AG04449 (cell line): ENCODE results near the gene RNLS.

Experiments
- CTCF ChIA-PET: fragments of 350-600 bp; formaldehyde crosslinking; extraction: SDS; loops from one replicate; lab custom pipeline; 2021; ENCODE audit warnings: antibody characterized with exemption; lab: Yijun Ruan, JAX
- POLR2A ChIA-PET: fragments of 400-600, 350-600 bp; formaldehyde crosslinking; extraction: SDS; loops from one replicate; lab custom pipeline; 2020; ENCODE audit warnings: antibody characterized with exemption, inconsistent platforms; lab: Yijun Ruan, JAX
- DNase-seq: peaks from one replicate; pipeline ENCODE4 v3.0.0-alpha.2; 2010; ENCODE audit warnings: low read depth, low spot score
- H3K4me3 ChIP-seq: 2 replicates; pipeline ENCODE4 v1.5.1; 2011; ENCODE audit warnings: low read depth, mild to moderate bottlenecking, control low read depth, low read length
- TF ChIP-seq, protein P1 (sequence below): IDR thresholded peaks from one replicate; pipeline ENCODE4 v1.5.1; 2011; ENCODE audit warnings: mild to moderate bottlenecking, moderate library complexity, low read length, control low read depth, inconsistent platforms; ENCODE audit not compliant: insufficient read depth; ENCODE audit errors: missing control alignments

RNLS gene

DNA sequence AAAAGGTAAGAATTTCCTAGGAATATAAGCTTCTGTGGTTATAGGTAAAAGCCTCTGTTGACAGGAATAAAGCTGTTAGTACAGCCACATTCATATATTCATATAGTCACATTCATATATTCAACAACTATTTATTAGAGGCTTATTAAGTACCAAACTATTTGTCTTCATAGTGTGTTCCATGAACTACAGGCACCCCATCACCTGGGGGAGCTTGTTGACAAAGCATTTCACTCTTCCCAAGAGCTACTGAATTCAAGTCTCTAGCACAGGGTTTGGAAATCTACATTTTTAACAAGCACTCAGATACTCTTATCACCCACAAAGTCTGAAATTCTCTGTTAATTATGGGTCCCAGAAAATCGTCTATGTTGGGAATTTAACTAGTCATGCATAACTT is 110.6 kb downstream of the RNLS start:
- CTCF ChIA-PET, result no interaction called here
- TF ChIP-seq, protein P1, sequence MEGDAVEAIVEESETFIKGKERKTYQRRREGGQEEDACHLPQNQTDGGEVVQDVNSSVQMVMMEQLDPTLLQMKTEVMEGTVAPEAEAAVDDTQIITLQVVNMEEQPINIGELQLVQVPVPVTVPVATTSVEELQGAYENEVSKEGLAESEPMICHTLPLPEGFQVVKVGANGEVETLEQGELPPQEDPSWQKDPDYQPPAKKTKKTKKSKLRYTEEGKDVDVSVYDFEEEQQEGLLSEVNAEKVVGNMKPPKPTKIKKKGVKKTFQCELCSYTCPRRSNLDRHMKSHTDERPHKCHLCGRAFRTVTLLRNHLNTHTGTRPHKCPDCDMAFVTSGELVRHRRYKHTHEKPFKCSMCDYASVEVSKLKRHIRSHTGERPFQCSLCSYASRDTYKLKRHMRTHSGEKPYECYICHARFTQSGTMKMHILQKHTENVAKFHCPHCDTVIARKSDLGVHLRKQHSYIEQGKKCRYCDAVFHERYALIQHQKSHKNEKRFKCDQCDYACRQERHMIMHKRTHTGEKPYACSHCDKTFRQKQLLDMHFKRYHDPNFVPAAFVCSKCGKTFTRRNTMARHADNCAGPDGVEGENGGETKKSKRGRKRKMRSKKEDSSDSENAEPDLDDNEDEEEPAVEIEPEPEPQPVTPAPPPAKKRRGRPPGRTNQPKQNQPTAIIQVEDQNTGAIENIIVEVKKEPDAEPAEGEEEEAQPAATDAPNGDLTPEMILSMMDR, result no peak
- no peak overlapping the region for H3K4me3 ChIP-seq
- POLR2A ChIA-PET, result no interaction called here
- DNase-seq, result no peak

DNA sequence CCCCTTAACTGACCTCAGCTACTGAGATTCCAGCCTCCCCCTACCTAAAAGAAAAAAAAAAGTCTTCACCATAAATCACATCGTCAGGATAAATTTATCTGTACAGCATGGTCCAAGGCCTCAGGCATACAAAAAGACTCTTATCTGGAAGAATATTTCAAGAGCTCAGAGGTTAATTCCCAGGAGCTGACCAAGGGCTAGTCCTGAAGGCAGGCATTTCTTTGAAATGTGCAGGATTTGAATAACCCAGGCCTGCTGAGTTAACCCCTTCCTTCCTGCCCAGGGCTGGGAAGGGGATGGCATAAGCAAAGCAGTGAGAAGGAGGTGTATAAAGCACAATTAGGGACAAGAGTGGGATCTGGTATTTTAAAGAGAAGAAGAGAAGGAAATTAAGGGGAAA is 111.2 kb downstream of the RNLS start:
- no peak for DNase-seq
- POLR2A ChIA-PET, result no interaction called here
- CTCF ChIA-PET, result no interaction called here
- no peak overlapping the region for H3K4me3 ChIP-seq
- TF ChIP-seq, protein P1, result no peak

DNA sequence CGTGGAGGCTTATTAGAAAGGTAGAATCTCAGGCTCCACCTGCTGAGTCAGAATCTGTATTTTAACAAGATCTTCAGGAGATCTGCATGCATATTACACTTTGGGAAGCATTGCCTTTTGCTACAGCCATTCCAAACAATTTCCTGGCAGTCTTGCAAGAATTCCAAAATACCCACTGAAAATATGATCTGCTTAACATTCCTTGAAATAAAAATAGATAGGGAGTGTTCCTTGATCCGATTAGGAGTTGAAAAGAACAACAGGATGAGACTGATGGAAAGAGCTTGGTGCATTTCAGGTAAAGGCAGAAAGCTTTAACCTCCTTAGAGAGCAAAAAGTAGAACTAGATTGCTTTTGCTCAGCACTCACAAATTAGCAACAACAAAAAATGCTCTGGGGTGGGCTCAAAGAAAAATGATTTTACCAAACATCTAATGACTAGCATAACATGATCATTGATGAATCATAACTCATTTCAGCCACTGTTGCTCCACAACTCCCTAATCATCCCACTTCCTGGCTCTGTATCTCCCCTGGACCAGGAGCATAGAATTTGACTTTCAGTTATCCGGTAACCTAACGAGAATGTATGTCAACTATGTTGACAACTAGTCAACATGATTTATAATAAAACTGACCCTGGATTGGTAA is 115.2 kb downstream of the RNLS start:
- DNase-seq, result no peak
- ChIA-PET CTCF (interaction anchor here (1.0 kb wide), 1 partner anchor 12 kb away, joined by 3 read pairs; no protein-coding TSS in a partner anchor), POLR2A (no interaction called here)
- TF ChIP-seq, protein P1, result no peak
- H3K4me3 ChIP-seq, result no peak overlapping the region

DNA sequence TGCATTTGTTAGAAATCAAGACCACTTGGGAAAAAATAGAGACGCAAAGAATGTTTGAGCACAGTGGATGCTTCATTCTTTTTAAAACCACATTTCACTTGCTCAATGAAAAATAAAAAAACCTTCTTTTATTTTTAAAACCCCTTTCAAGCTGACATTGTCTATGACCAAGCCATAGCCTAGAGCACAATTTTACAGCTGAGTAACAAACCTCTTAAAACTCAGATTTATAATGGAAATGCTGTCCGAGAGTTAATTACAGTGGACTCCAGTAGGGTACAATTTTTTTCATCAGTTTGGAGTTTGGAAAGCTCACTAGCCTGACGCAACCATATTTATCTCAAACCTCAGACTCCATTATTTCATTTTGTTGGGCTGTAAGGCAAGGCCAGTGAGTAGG is 116.3 kb downstream of the RNLS start:
- TF ChIP-seq, protein P1, result no peak
- DNase-seq, result no peak
- ChIA-PET CTCF (no interaction called here), POLR2A (no interaction called here)
- no peak overlapping the region for H3K4me3 ChIP-seq

DNA sequence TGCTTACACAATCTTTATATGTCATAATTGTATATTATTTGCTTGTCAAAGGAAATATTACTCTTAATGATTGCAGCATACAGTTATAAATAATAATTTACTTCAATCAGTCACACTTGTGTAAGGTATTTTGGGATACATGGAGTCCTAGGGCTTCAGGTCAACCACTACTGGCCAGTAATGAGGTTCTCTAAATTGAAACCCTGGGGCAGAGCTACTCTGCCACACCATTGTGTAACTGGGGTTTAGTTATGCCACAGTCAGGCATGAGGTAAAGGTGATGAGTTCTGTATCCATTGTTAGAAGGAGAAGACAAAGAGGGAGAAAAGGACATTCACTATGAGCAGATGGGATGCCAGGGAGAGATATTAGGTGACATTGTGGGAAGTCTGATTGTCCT is 117.4 kb downstream of the RNLS start:
- ChIA-PET POLR2A (no interaction called here), CTCF (no interaction called here)
- TF ChIP-seq, protein P1, result no peak
- DNase-seq, result no peak
- H3K4me3 ChIP-seq, result no peak overlapping the region

DNA sequence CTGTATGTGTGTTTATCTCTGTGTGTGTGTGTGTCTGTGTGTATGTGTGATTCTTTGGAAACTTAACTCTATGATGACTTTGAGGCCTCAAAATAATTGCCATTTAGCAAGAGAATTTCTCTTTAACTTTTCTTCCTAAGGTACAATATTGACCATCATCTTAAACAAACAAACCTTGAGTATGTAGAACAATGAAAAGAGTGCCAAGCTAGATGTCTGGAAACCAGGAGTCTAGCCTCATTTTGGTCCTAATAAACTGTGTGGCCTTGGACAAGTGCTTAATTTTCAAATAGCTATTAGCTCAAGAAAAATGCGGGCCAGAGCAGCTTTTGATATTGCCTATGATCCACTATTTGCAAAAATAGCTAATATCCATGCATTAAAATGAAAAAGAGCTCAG is 119.3 kb downstream of the RNLS start:
- no peak overlapping the region for H3K4me3 ChIP-seq
- CTCF ChIA-PET, result no interaction called here
- DNase-seq, result no peak
- POLR2A ChIA-PET, result no interaction called here
- TF ChIP-seq, protein P1, result no peak
